Spinal cord (tissue), 10 donors: ENCODE results near the gene MARCHF10. TPM values are rescaled to one million over a fixed set of nuclear protein-coding genes. Genes with fewer than 3 reads are reported as not detected.

Experiments
- DNase-seq, 6 donors: peaks; one replicate each; pipeline versions ENCODE4 v3.0.0 to v3.0.0-alpha.2; 2013 to 2015; ENCODE audit warnings: low spot score in 6 of 6, low read depth in 4 of 6
- H3K27ac ChIP-seq: one replicate; pipeline ENCODE4 v1.5.1; 2013; ENCODE audit warnings: low read depth, low read length, control low read depth
- H3K27me3 ChIP-seq: one replicate; pipeline ENCODE4 v1.6.1; 2013; ENCODE audit warnings: low read length; ENCODE audit not compliant: control insufficient read depth, insufficient read depth
- H3K36me3 ChIP-seq: one replicate; pipeline ENCODE4 v1.6.1; 2013; ENCODE audit warnings: low read length; ENCODE audit not compliant: control insufficient read depth, insufficient read depth
- H3K4me1 ChIP-seq: one replicate; pipeline ENCODE4 v1.6.1; 2013; ENCODE audit warnings: low read length; ENCODE audit not compliant: control insufficient read depth, insufficient read depth
- H3K4me3 ChIP-seq: one replicate; pipeline ENCODE4 v1.5.1; 2013; ENCODE audit warnings: low read depth, low read length, control low read depth
- H3K9me3 ChIP-seq: one replicate; pipeline ENCODE4 v1.6.1; 2013; ENCODE audit warnings: low read length; ENCODE audit not compliant: control insufficient read depth, insufficient read depth
- WGBS: methylation state at CpG from one replicate; pipeline ENCODE4 v1.1.5; 2013; ENCODE audit warnings: missing lambda C conversion rate; ENCODE audit not compliant: insufficient coverage; 5-methylcytosine and 5-hydroxymethylcytosine counted together
- polyA plus RNA-seq, 2 donors: library from polyadenylated mRNA; unstranded; fragments of 120-200 nt; gene quantifications; one replicate each; pipeline ENCODE4 v1.2.1, GENCODE V29; 2013; ENCODE audit not compliant: insufficient read length in 2 of 2
- total RNA-seq, 2 donors: library from RNA; depleted of rRNA in 1 of 2; stranded (reverse); fragments of 120-200 nt in 1 of 2; fragments of >200 nt in 1 of 2; gene quantifications; one replicate each; pipeline versions ENCODE4 v1.2.3 to v1.2.4, GENCODE V29; 2013 to 2014
- donor health status: healthy.

The MARCHF10 gene
- total and polyA plus RNA-seq, 4 donors: 0.59 to 3.6 (median 2.6) TPM

DNA sequence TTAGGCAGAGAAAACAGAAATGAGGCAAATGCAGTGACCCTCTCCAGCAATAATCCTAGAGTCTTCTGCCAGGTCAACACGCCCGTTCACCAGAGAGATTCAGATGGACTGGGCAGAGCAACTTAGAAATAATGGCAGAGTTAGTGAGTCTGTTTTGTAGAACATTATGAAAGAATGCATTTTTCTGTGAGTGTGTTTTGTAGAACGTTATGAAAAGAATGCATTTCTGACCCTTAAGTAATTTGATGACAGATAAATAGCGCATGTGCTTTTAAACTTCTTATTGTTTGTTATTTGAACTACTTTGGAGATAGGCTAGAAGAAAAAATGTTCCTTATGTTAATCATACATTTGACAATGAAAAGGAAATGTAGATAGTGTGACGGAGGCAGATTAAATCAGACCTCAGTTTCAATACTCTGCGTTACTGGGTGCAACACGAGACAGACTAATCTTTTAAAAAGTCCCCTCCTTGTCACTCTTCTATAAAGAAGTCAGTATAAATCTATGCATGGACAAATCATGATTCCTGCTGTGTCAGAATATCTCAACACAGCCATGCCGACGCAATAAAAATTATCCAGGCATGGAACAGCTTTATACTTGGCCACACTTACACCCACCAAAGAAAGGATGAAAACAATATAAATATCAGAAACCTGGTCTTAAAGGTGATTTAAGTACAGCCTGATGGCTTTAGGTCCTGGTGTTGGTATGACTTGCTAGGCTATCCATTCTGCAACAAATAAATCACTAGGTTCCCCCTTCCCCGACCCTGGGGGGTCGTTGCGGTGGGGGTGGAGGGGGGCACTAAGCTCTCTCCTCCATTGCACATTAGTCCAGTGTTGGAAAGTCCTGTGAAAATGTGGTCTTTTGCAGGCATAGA lies 47.8 kb downstream of the MARCHF10 start:
- 75% methylated on average over 3 of the region's 12 CpGs for WGBS
- H3K4me3 ChIP-seq: no peak overlapping the region
- H3K9me3 ChIP-seq: no peaks in the 10 kb centered on the region
- peaks cover 8% of the 10 kb centered on the region for H3K4me1 ChIP-seq
- H3K27ac ChIP-seq: no peak overlapping the region
- no peak for DNase-seq
- no peaks in the 10 kb centered on the region for H3K36me3 ChIP-seq
- no peaks in the 10 kb centered on the region for H3K27me3 ChIP-seq

DNA sequence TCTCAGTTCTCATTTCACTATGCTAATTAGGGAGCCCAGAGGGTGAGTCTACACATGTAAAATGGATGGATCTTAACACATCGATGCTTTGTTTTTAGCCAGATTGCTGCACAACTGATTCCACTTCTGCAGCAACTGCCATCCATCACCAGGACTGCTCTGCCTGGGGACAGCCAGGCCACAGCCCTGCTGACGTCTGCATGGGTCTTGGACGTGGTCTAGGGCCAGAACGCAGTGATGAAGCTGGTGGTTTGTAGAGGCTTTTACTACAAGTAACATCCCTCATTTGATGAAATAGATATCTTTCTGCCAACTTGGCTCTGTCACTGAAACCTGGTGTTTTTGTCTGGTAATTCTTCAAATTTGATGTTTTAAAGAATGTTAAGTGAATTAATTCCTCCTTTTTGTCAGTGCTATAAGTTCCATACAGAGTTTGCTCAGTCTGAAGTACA lies 50.6 kb downstream of the MARCHF10 start:
- Histone ChIP-seq H3K4me3 (no peak overlapping the region), H3K27me3 (no peaks in the 10 kb centered on the region)

DNA sequence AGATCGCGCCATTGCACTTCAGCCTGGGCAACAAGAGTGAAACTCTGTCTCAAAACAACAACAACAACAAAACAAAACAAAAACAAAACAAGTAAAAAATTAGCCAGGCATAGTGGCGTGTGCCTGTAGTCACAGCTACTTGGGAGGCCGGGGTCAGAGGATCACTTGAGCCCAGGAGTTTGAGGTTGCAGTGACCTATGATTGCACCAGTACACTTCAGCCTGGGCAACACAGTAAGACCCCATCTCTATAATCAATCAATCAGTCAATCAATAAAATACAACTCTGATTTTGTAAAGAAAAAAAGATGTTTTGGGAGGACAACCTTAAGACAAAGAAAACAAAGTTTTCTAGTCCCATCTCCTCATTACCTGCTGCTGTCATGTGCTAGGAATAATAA lies 51.9 kb downstream of the MARCHF10 start:
- WGBS: 94% methylated on average over 2 of the region's 4 CpGs
- no peaks in the 10 kb centered on the region for H3K9me3 ChIP-seq
- no peaks in the 10 kb centered on the region for H3K36me3 ChIP-seq
- no peak overlapping the region for H3K4me3 ChIP-seq
- H3K27ac ChIP-seq: no peak overlapping the region
- DNase-seq: no peak
- no peaks in the 10 kb centered on the region for H3K27me3 ChIP-seq
- peaks cover 13% of the 10 kb centered on the region for H3K4me1 ChIP-seq

More for the DNA sequence above, 50.6 kb downstream of the MARCHF10 start:
- Histone ChIP-seq H3K27ac (no peak overlapping the region), H3K9me3 (no peaks in the 10 kb centered on the region), H3K4me1 (peaks cover 10% of the 10 kb centered on the region), H3K36me3 (no peaks in the 10 kb centered on the region)
- 20% methylated on average over 1 of the region's 4 CpGs for WGBS
- peak in 2 of 6 donors; percentile 33 to 71 for DNase-seq

DNA sequence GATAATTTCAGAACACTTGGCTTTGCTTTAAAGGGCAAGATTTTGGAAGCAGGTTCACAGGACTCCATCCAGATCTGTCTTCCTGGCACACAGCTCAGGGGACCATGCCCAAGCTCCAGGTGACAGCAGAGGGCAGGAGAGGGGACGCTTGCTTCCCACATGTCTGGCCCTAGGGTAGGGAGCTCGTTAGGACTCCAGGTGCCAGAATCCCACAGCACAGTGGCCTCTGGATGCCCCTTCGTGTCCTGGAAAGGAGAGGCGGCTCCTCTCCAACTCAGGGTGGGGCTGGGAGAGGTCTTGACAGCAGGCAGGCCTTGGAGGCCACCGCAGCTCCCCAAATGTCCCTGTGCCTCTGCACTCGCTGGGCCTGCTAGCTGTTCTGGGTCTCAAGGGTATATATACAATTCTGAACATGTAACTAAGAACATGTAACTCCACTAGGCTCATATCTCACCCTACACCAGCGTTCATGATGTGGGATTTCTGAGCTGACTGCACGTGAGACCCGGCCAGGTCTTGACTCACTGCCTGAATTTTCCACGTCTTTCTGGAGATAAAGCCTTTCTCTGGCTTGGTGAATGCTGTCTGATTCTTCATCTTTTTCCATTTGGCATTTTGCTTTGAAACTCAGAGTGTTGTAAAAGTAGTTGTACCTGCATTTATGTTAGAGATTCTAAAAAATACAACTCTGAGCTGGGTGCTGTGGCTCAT lies 52.8 kb downstream of the MARCHF10 start:
- WGBS: 70% methylated on average over 8 of the region's 10 CpGs
- Histone ChIP-seq H3K27me3 (no peaks in the 10 kb centered on the region), H3K4me3 (no peak overlapping the region), H3K9me3 (no peaks in the 10 kb centered on the region), H3K4me1 (peaks cover 20% of the 10 kb centered on the region), H3K27ac (no peak overlapping the region), H3K36me3 (no peaks in the 10 kb centered on the region)
- DNase-seq: no peak

DNA sequence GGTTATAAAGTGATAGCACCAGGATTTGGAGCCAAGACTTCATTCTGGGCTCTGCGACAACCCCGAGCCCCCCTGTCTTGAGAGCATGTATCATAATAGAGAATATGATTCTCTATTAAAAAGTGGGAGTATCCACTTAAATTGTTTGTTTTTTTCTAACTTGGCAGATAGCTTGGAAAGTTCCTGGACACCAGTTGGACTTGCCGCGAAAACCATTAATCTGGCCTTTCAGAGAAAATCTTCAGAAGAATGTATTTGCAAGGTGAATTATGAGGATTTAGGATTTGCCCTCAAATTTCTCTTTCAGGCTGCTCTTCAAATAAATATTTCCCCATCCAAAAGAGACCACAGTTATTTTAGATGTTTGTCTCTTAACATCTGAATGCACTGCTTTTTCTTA lies 53.5 kb downstream of the MARCHF10 start:
- WGBS: 100% methylated on average over 1 of the region's 4 CpGs
- Histone ChIP-seq H3K36me3 (no peaks in the 10 kb centered on the region), H3K27ac (no peak overlapping the region), H3K4me3 (no peak overlapping the region), H3K9me3 (no peaks in the 10 kb centered on the region), H3K27me3 (no peaks in the 10 kb centered on the region), H3K4me1 (peaks cover 27% of the 10 kb centered on the region)
- DNase-seq: no peak

DNA sequence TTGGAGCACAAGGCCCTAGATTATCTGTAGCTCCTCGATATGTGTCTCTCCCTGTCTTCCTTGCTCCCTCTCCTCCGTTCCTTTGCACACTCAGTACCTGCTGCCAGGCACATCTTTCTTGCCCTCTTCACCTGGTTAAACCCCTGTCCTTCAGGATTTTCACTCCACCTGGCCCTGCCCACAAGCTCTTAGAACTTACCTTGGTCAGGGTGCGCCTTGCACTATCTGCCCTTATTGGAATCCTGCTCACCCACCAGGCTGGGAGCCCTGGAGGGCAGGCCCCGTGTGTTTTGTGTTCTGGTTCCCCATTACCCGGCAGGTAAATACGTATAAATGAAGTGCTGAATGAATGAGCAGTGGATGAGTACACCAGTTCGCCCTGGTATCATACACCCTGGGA lies 54.6 kb downstream of the MARCHF10 start:
- H3K27me3 ChIP-seq: no peaks in the 10 kb centered on the region
- no peaks in the 10 kb centered on the region for H3K36me3 ChIP-seq
- H3K27ac ChIP-seq: no peak overlapping the region
- H3K4me1 ChIP-seq: peaks cover 29% of the 10 kb centered on the region
- no peaks in the 10 kb centered on the region for H3K9me3 ChIP-seq
- WGBS: 100% methylated on average over 3 of the region's 7 CpGs
- no peak for DNase-seq
- H3K4me3 ChIP-seq: no peak overlapping the region

DNA sequence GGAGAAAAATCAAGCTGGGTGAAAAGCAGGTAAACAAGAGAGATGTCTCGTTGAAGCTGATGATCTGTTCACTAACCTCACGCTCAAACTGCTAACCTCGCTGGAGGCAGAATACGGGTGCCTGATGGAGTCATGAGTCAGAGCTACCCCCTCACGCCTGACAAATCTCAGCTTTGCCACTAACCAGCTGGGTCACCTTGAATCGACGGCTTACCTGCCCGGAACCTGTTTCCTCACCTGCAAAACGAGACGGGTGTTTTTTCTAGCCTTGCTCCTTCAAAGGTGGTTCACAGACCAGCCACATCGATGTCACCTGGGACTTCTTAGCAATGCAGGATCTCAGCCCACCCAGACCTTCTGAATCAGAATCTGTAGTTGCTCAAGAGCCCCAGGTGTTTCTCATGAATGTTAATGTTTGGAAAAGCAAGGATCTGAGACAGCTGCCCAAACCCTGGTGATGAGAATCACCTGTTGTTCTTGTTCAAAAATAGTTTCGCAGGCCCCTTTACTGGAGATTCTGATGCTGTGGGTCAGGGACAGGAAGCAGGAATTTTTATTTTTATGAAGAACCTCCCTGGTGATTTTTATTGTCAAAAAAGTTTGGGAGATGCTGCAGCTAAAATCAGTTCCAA lies 56.9 kb downstream of the MARCHF10 start:
- Histone ChIP-seq H3K4me3 (no peak overlapping the region), H3K36me3 (no peaks in the 10 kb centered on the region), H3K27me3 (no peaks in the 10 kb centered on the region), H3K4me1 (peaks cover 21% of the 10 kb centered on the region), H3K9me3 (no peaks in the 10 kb centered on the region), H3K27ac (no peak overlapping the region)
- WGBS: 72% methylated on average over 12 of the region's 12 CpGs
- no peak for DNase-seq

DNA sequence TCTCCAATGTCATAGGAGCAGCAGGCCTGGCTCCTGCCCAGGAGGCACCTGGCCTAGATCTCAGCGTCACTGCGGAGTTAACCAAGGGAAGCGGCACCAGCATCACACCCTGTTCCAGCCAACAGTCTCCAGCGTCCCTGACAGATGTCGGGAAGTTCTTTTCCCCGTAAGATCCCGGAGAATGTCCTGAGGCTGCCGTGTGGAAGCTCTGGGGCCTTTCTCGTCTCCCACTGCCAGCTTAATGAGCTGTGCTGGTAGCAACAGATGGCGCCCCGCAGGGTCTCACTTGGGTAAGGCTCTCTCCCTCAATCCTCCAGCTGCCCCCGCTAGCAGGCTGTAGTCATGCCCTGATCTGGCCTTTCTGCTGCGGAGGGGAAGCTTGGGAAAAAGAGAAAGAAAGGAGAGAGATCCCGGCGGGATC lies 57.5 kb downstream of the MARCHF10 start:
- H3K27ac ChIP-seq: no peak overlapping the region
- H3K36me3 ChIP-seq: no peaks in the 10 kb centered on the region
- DNase-seq: peak in 2 of 6 donors; percentile 80 to 82
- H3K4me1 ChIP-seq: peaks cover 21% of the 10 kb centered on the region
- WGBS: 20% methylated on average over 11 of the region's 15 CpGs
- no peaks in the 10 kb centered on the region for H3K9me3 ChIP-seq
- H3K4me3 ChIP-seq: no peak overlapping the region
- H3K27me3 ChIP-seq: no peaks in the 10 kb centered on the region

DNA sequence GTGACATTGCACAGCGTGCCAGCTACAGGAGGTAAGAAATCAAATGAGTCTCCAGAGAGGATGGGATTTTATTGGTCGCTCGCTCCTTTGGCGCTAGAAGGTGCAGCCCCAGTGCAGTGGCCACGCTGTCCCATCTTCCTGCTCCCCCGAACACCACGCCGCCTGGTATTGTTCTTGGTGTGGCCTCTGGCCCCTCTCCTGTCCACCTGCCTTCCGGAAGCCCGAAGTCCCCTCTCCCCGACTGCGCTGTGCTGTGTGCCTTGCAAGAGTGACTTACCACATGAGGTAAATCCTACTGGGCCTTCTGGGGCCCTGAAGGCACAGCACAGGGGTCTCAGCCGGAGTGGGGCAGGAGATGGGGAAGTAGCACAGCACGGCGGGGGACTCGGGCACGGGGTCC lies 58.2 kb downstream of the MARCHF10 start:
- DNase-seq: no peak
- peaks cover 19% of the 10 kb centered on the region for H3K4me1 ChIP-seq
- H3K4me3 ChIP-seq: no peak overlapping the region
- 89% methylated on average over 14 of the region's 17 CpGs for WGBS
- H3K36me3 ChIP-seq: no peaks in the 10 kb centered on the region
- no peaks in the 10 kb centered on the region for H3K27me3 ChIP-seq
- no peak overlapping the region for H3K27ac ChIP-seq
- H3K9me3 ChIP-seq: no peaks in the 10 kb centered on the region
